K562 (cell line): Measurements from ENCODE around the gene DUOX2. TPM values are rescaled to one million over a fixed set of nuclear protein-coding genes. Genes with fewer than 3 reads are reported as not detected.

Source experiments
- ATF6 ChIP-seq: sonication (generic); formaldehyde crosslinking; IDR thresholded peaks from 2 replicates; pipeline ENCODE4 v1.4.0; 2020; ENCODE audit warnings: mild to moderate bottlenecking, missing genetic modification reagents
- BCOR ChIP-seq: fragments of 450-650 bp; IDR thresholded peaks from 2 replicates; pipeline ENCODE4 v1.6.1; 2016
- BRD9 ChIP-seq: fragments of 450-650 bp; IDR thresholded peaks from 2 replicates; pipeline ENCODE4 v1.6.1; 2018; ENCODE audit warnings: low read depth; ENCODE audit not compliant: partially characterized antibody
- E2F3 ChIP-seq: fragments of 250-450 bp; sonication (Bioruptor Pico); IDR thresholded peaks from 2 replicates; pipeline ENCODE4 v1.4.0; 2020; ENCODE audit warnings: mild to moderate bottlenecking
- FOXJ3 ChIP-seq: sonication (generic); formaldehyde crosslinking; IDR thresholded peaks from 2 replicates; pipeline ENCODE4 v1.4.0; 2020; ENCODE audit warnings: mild to moderate bottlenecking, missing genetic modification reagents
- JUN ChIP-seq, 2 experiments: sonication (generic) in 1 of 2; formaldehyde crosslinking in 1 of 2; IDR thresholded peaks; 2 replicates each; pipeline versions ENCODE4 v1.6.1 to v1.8.0; 2012 to 2022; ENCODE audit warnings: borderline replicate concordance in 2 of 2, mild to moderate bottlenecking in 2 of 2, improper control_type of control experiment in 1 of 2, low read depth in 1 of 2, low read length in 1 of 2, missing genetic modification reagents in 1 of 2
- NCOA6 ChIP-seq: fragments of 450-650 bp; IDR thresholded peaks from 2 replicates; pipeline ENCODE4 v1.6.1; 2017; ENCODE audit warnings: mild to moderate bottlenecking
- NELFE ChIP-seq: IDR thresholded peaks from 2 replicates; pipeline ENCODE4 v1.6.1; 2011; ENCODE audit warnings: mild to moderate bottlenecking; ENCODE audit not compliant: insufficient read depth, insufficient read length
- PHTF2 ChIP-seq: fragments of 250-450 bp; sonication (Bioruptor Pico); IDR thresholded peaks from 2 replicates; pipeline ENCODE4 v1.5.0; 2021; ENCODE audit warnings: mild to moderate bottlenecking
- RCOR1 ChIP-seq, 2 experiments: IDR thresholded peaks; 2 replicates each; pipeline ENCODE4 v1.6.1; 2012; ENCODE audit warnings: low read depth in 2 of 2, low read length in 2 of 2, borderline replicate concordance in 1 of 2, improper control_type of control experiment in 1 of 2
- RNF219 ChIP-seq: fragments of 250-450 bp; sonication (Bioruptor Pico); IDR thresholded peaks from 2 replicates; pipeline ENCODE4 v1.5.0; 2022; ENCODE audit warnings: mild to moderate bottlenecking
- RUNX1 ChIP-seq: sonication (generic); IDR thresholded peaks from 2 replicates; pipeline ENCODE4 v1.6.1; 2016; ENCODE audit warnings: antibody characterized with exemption, low read depth
- SNAPC5 ChIP-seq: fragments of 250-450 bp; sonication (Bioruptor Pico); IDR thresholded peaks from 2 replicates; pipeline ENCODE4 v1.8.0; 2021; ENCODE audit warnings: moderate library complexity, mild to moderate bottlenecking, inconsistent platforms
- TAF15 ChIP-seq: fragments of 200-400 bp; formaldehyde crosslinking; IDR thresholded peaks from 2 replicates; pipeline ENCODE4 v1.6.1; 2017; ENCODE audit warnings: mild to moderate bottlenecking, low read depth, low read length, moderate library complexity
- TCF7L2 ChIP-seq: fragments of 150-350 bp; IDR thresholded peaks from 2 replicates; pipeline ENCODE4 v1.6.1; 2016; ENCODE audit warnings: low read depth, mild to moderate bottlenecking, low read length, moderate library complexity
- ZBED1 ChIP-seq: IDR thresholded peaks from 2 replicates; pipeline ENCODE4 v1.6.1; 2014
- ZBTB5 ChIP-seq: fragments of 450-650 bp; IDR thresholded peaks from 2 replicates; pipeline ENCODE4 v1.6.1; 2017; ENCODE audit warnings: antibody characterized with exemption
- ZFP1 ChIP-seq: fragments of 450-650 bp; formaldehyde crosslinking; IDR thresholded peaks from 2 replicates; pipeline ENCODE4 v1.4.0; 2020; ENCODE audit warnings: mild to moderate bottlenecking, mixed read lengths
- ZNF408 ChIP-seq: fragments of 250-450 bp; sonication (Bioruptor Pico); IDR thresholded peaks from 2 replicates; pipeline ENCODE4 v1.4.0; 2020; ENCODE audit warnings: low read depth, mild to moderate bottlenecking, moderate library complexity
- ZNF551 ChIP-seq: fragments of 250-450 bp; sonication (Bioruptor Pico); IDR thresholded peaks from 2 replicates; pipeline ENCODE4 v1.5.0; 2021; ENCODE audit warnings: mild to moderate bottlenecking, moderate library complexity
- ZNF830 ChIP-seq: fragments of 250-450 bp; sonication (Bioruptor Pico); IDR thresholded peaks from 2 replicates; pipeline ENCODE4 v1.5.0; 2021; ENCODE audit warnings: mild to moderate bottlenecking
- polyA plus RNA-seq, 8 experiments: library from polyadenylated mRNA; depleted of rRNA in 4 of 8; stranded (reverse) in 5 of 8; unstranded in 3 of 8; fragments of >200 nt; fragmentation: Nextera tagmentation in 2 of 8; fragmentation: Illumina TruSeq in 1 of 8; extraction: Ambion mirVana in 2 of 8; extraction: Trizol in 1 of 8; gene quantifications; 2 replicates each; pipeline versions ENCODE4 v1.2.1 to v1.2.3, GENCODE V29; 2011 to 2014; ENCODE audit warnings: inconsistent platforms in 1 of 8, missing spikeins in 1 of 8
- total RNA-seq, 7 experiments: library from RNA; depleted of rRNA in 6 of 7; stranded (reverse); fragments of >200 nt in 6 of 7; fragmentation: Illumina TruSeq in 2 of 7; extraction: Trizol in 2 of 7; gene quantifications; 2 replicates each; pipeline versions ENCODE4 v1.2.1 to v1.2.3, GENCODE V29; 2011 to 2021; ENCODE audit warnings: low replicate concordance in 1 of 7

The DUOX2 gene
- total and polyA plus RNA-seq, 9 of the 15 experiments (the other 6 are each of a cell fraction or from before 2014, with no cell fraction given) = 0.01 to 0.03 (median 0.02) TPM; not detected in 6

GRCh38 chr15:45118131-45118588 lies 4.2 kb upstream of the DUOX2 start (continued):
- no peak; the same call in 1 of the 2 replicates for TF ChIP-seq BCOR
- no peak for TF ChIP-seq PHTF2
- no peak for TF ChIP-seq ATF6 (CRISPR knock-in tag)
- peak in 1 of 2 experiments; percentile 89; a peak in 2 of 4 replicates for TF ChIP-seq RCOR1 (IDR thresholded peaks at IDR 0.05; ENCODE audit: borderline replicate concordance in 1 of 2, low read depth in 2 of 2, low read length in 2 of 2)
- TF ChIP-seq SNAPC5 (CRISPR knock-in tag) = no peak
- no peak for TF ChIP-seq ZBTB5
- TF ChIP-seq FOXJ3 (CRISPR knock-in tag) = no peak
- TF ChIP-seq TCF7L2 = no peak
- TF ChIP-seq JUN (IDR thresholded peaks at IDR 0.05; ENCODE audit: borderline replicate concordance, low read depth, low read length) = peak; percentile 33; the same call in 1 of the 2 replicates
- TF ChIP-seq JUN (CRISPR knock-in tag; IDR thresholded peaks at IDR 0.05; ENCODE audit: borderline replicate concordance) = no peak
- TF ChIP-seq E2F3 (CRISPR knock-in tag) = no peak
- TF ChIP-seq RUNX1 = no peak
- no peak for TF ChIP-seq ZNF551 (CRISPR knock-in tag)
- TF ChIP-seq ZFP1 (CRISPR knock-in tag) = no peak
- no peak for TF ChIP-seq ZNF830
- no peak for TF ChIP-seq NELFE
- no peak for TF ChIP-seq ZNF408 (CRISPR knock-in tag)
- TF ChIP-seq NCOA6 = no peak
- no peak for TF ChIP-seq BRD9
- no peak for TF ChIP-seq RNF219
- TF ChIP-seq ZBED1 = no peak
- TF ChIP-seq TAF15 = no peak
